NCI-H2227 (cell line): ENCODE results near the gene ARL4D.
"Not testable (repeated sequence)": the region's sequence is repeated elsewhere in the genome, so short reads cannot be mapped to it uniquely, and the experiment has no call there.

Experiments
- DNase-seq: peaks from one replicate; lab custom pipeline; 2025; ENCODE audit not compliant: unreplicated experiment; lab: John Stamatoyannopoulos, UW

Gene ARL4D

GRCh38 chr17:43393944-43394482 lies 4.8 kb upstream of the ARL4D start:
- peak; percentile 95 for DNase-seq

- DNase-seq: not testable (repeated sequence)
These were observed 4.1 kb upstream of the ARL4D start for GRCh38 chr17:43394696-43395095.

- no peak for DNase-seq
These were observed 3.6 kb upstream of the ARL4D start for GRCh38 chr17:43395165-43395564.

- no peak for DNase-seq
These were observed 2.2 kb upstream of the ARL4D start for GRCh38 chr17:43396491-43397060.

GRCh38 chr17:43399839-43400328 lies 1.1 kb downstream of the ARL4D start:
- peak; percentile 47 for DNase-seq

GRCh38 chr17:43400943-43401717 lies 2.3 kb downstream of the ARL4D start:
- no peak for DNase-seq

- DNase-seq: no peak
These were observed 3.3 kb downstream of the ARL4D start for GRCh38 chr17:43402078-43402477.

- no peak for DNase-seq
These were observed 3.8 kb downstream of the ARL4D start for GRCh38 chr17:43402567-43402966.

GRCh38 chr17:43403846-43404245 lies 5.1 kb downstream of the ARL4D start:
- no peak for DNase-seq

- no peak for DNase-seq
These were observed 7.1 kb downstream of the ARL4D start for GRCh38 chr17:43405861-43406260.

- no peak for DNase-seq
These were observed 8.2 kb downstream of the ARL4D start for GRCh38 chr17:43406676-43407645.

- no peak for DNase-seq
These were observed 10.3 kb downstream of the ARL4D start for GRCh38 chr17:43409131-43409530.

GRCh38 chr17:43410557-43411368 lies 12.0 kb downstream of the ARL4D start:
- DNase-seq: no peak

- no peak for DNase-seq
These were observed 12.5 kb downstream of the ARL4D start for GRCh38 chr17:43411369-43411677.

GRCh38 chr17:43411749-43412148 lies 13.0 kb downstream of the ARL4D start:
- DNase-seq: no peak

GRCh38 chr17:43412166-43412565 lies 13.4 kb downstream of the ARL4D start:
- DNase-seq: peak; percentile 45

- DNase-seq: peak; percentile 28
These were observed 18.5 kb downstream of the ARL4D start for GRCh38 chr17:43416998-43417890.

- peak; percentile 78 for DNase-seq
These were observed 19.9 kb downstream of the ARL4D start for GRCh38 chr17:43418441-43419374.
